ENCODE data around the gene CDH23. TPM values are rescaled to one million over a fixed set of nuclear protein-coding genes. Genes with fewer than 3 reads are reported as not detected.

The CDH23 gene
- total RNA-seq, 1 experiment from 2014 or later: not detected

DNA sequence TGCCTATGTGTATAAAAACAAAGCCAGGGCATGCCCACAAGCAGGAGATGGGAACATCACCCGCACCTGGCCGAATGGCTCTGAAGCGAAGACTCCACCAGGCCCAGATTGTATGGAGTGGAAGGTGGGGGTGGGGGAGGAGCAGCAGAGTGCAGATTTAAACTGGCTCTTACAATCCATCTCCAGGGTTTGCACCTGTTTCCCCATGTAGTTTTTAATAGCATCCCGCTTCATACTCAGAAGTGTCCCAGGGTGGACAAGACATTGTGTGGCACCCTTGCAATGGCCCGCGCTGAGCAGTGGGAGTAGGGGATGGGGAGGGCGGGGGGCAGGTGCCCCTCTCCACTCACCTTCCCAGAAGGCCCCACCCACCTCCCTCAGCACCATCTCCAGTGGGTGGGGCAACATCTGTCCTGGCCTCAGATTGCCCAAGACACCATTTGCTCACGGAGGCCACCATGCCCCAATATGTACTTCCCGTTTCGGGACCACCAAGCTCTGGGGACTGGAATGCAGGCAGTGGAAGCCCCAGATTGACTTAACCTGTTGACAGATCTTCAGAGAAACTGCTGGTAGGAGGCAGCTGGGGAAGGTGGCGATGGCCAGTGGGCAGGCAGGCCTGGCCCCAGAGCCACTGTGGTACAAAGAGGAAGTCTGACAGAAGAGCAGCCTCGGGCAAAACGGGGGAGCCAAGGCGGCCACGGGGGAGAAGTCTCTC is 353.6 kb downstream of the CDH23 start:
- no peaks in the 10 kb centered on the region for H3K27me3 ChIP-seq (ENCODE audit: low read length)
- H3K9ac ChIP-seq (ENCODE audit: low read length): no peak overlapping the region
- H3K4me3 ChIP-seq (ENCODE audit: low read length): no peak overlapping the region
- H3F3A ChIP-seq (ENCODE audit: low read length, unreplicated experiment): no peaks in the 10 kb centered on the region
- ChIA-PET CTCF (no interaction called here), POLR2A (ENCODE audit: unreplicated experiment) (no interaction called here)
- intact Hi-C loops (cut with micrococcal nuclease): no loop called here
- H3K9me3 ChIP-seq (ENCODE audit: low read length): no peaks in the 10 kb centered on the region
- no peaks in the 10 kb centered on the region for H3K36me3 ChIP-seq (ENCODE audit: low read depth, low read length)
- no peak overlapping the region for H3K4me2 ChIP-seq (ENCODE audit: low read length)
- H3K79me2 ChIP-seq (ENCODE audit: low read length): no peaks in the 10 kb centered on the region
- no peaks in the 10 kb centered on the region for H3K4me1 ChIP-seq (ENCODE audit: insufficient read depth, low read length)
- H3K27ac ChIP-seq (ENCODE audit: low read length): no peak overlapping the region
- no peaks in the 10 kb centered on the region for H3K9me2 ChIP-seq (replicated peaks; ENCODE audit: low read length)
- no TSS peak for BruUV-seq (replicated peaks)
- no peak overlapping the region for H2AFZ ChIP-seq (ENCODE audit: low read length)
- TF ChIP-seq EZH2phosphoT487 (IDR thresholded peaks at IDR 0.05; ENCODE audit: borderline replicate concordance, low read length) (no peak), EZH2 (IDR thresholded peaks at IDR 0.05; ENCODE audit: low read length, unreplicated experiment) (no peak)
- TF ChIP-seq, protein P1, sequence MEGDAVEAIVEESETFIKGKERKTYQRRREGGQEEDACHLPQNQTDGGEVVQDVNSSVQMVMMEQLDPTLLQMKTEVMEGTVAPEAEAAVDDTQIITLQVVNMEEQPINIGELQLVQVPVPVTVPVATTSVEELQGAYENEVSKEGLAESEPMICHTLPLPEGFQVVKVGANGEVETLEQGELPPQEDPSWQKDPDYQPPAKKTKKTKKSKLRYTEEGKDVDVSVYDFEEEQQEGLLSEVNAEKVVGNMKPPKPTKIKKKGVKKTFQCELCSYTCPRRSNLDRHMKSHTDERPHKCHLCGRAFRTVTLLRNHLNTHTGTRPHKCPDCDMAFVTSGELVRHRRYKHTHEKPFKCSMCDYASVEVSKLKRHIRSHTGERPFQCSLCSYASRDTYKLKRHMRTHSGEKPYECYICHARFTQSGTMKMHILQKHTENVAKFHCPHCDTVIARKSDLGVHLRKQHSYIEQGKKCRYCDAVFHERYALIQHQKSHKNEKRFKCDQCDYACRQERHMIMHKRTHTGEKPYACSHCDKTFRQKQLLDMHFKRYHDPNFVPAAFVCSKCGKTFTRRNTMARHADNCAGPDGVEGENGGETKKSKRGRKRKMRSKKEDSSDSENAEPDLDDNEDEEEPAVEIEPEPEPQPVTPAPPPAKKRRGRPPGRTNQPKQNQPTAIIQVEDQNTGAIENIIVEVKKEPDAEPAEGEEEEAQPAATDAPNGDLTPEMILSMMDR (conservative IDR thresholded peaks at IDR 0.05; ENCODE audit: low read depth, low read length): no peak
- ATAC-seq (no peak), DNase-seq (no peak)
- no peaks in the 10 kb centered on the region for H4K20me1 ChIP-seq (ENCODE audit: low read length)

DNA sequence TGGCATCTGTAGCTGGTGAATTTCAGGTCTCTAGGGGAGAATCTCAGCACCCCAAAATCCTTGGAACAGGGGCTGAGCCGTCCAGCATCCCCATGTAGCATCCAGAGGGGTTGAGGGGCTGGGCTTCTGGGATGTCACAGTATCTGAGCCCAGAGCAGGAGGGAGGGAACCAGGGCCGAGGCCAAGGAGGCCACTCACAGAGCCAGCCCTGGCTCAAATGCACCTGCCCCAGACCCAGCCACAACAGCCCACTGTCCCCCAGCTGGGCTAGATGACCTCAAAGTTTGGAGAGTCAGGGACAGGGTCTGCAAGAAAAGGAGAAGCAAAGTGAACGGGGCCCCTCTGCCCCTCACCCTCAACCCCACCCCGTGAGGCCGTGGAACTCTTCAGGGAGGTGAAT is 354.3 kb downstream of the CDH23 start:
- ATAC-seq: no peak
- no peaks in the 10 kb centered on the region for H3K27me3 ChIP-seq (ENCODE audit: low read length)

More for the DNA sequence above, 354.3 kb downstream of the CDH23 start:
- H3K9me2 ChIP-seq (replicated peaks; ENCODE audit: low read length): no peaks in the 10 kb centered on the region
- no peaks in the 10 kb centered on the region for H3K36me3 ChIP-seq (ENCODE audit: low read depth, low read length)
- no peaks in the 10 kb centered on the region for H3K9me3 ChIP-seq (ENCODE audit: low read length)
- H2AFZ ChIP-seq (ENCODE audit: low read length): no peak overlapping the region
- BruUV-seq (replicated peaks): no TSS peak
- no peaks in the 10 kb centered on the region for H3F3A ChIP-seq (ENCODE audit: low read length, unreplicated experiment)
- TF ChIP-seq, protein P1 (conservative IDR thresholded peaks at IDR 0.05; ENCODE audit: low read depth, low read length): no peak
- TF ChIP-seq EZH2phosphoT487 (IDR thresholded peaks at IDR 0.05; ENCODE audit: borderline replicate concordance, low read length): no peak
- no peak for TF ChIP-seq EZH2 (IDR thresholded peaks at IDR 0.05; ENCODE audit: low read length, unreplicated experiment)
- no peaks in the 10 kb centered on the region for H3K79me2 ChIP-seq (ENCODE audit: low read length)
- H3K27ac ChIP-seq (ENCODE audit: low read length): no peak overlapping the region
- no peaks in the 10 kb centered on the region for H4K20me1 ChIP-seq (ENCODE audit: low read length)
- H3K9ac ChIP-seq (ENCODE audit: low read length): no peak overlapping the region
- ChIA-PET CTCF (no interaction called here), POLR2A (ENCODE audit: unreplicated experiment) (no interaction called here)
- no peak for DNase-seq
- H3K4me2 ChIP-seq (ENCODE audit: low read length): no peak overlapping the region
- no peaks in the 10 kb centered on the region for H3K4me1 ChIP-seq (ENCODE audit: insufficient read depth, low read length)
- H3K4me3 ChIP-seq (ENCODE audit: low read length): no peak overlapping the region
- intact Hi-C loops (cut with micrococcal nuclease): no loop called here
